Pancreas (tissue), 10 donors: Measurements from ENCODE around the gene EPB41L4A. TPM values are rescaled to one million over a fixed set of nuclear protein-coding genes. Genes with fewer than 3 reads are reported as not detected.

Experiments
- ATAC-seq, 4 donors: fragments of 200-7000 bp; cut with Tn5 transposase; one replicate each; pipeline versions ENCODE4 v1.8.0 to v1.9.1; 2020; ENCODE audit warnings: mild to moderate bottlenecking in 4 of 4, moderate library complexity in 4 of 4
- DNase-seq, 6 donors: peaks; one replicate each; pipeline ENCODE4 v3.0.0-alpha.2; 2020
- FAIRE-seq: peaks from 2 replicates; lab custom pipeline; 2012; peaks lifted over from hg19 to GRCh38; lab: Jason Lieb, UNC
- H3K27ac ChIP-seq, 4 donors: fragments of 200-600 bp; sonication (generic); 1 replicate in 3 of 4; 2 replicates in 1 of 4; pipeline versions ENCODE4 v1.5.0 to v1.8.0; 2020
- H3K27me3 ChIP-seq, 4 donors: fragments of 200-600 bp; one replicate each; pipeline ENCODE4 v1.8.0; 2021
- H3K36me3 ChIP-seq, 3 donors: fragments of 200-600 bp; sonication (generic) in 1 of 3; one replicate each; pipeline versions ENCODE4 v1.5.0 to v1.8.0; 2020 to 2021
- H3K4me1 ChIP-seq, 3 donors: fragments of 200-600 bp; one replicate each; pipeline ENCODE4 v1.8.0; 2021
- H3K4me3 ChIP-seq, 4 donors: fragments of 200-600 bp; sonication (generic) in 2 of 4; one replicate each; pipeline versions ENCODE4 v1.5.0 to v1.8.0; 2020 to 2021
- H3K9me3 ChIP-seq, 4 donors: fragments of 200-600 bp; one replicate each; pipeline ENCODE4 v1.8.0; 2021
- WGBS, 2 donors: extraction: QIAGEN DNeasy Blood & Tissue Kit; methylation state at CpG; one replicate each; pipeline ENCODE4 v1.1.7; 2013; 5-methylcytosine and 5-hydroxymethylcytosine counted together
- intact Hi-C, 3 donors: fragments of 100-400 bp; cut with DNase I; formaldehyde crosslinking; loops; one replicate each; pipeline versions ENCODE4 v1.11.1 to v1.14.2; 2022
- polyA plus RNA-seq, 2 donors: library from polyadenylated mRNA; stranded (reverse); fragments of 200-250 nt; gene quantifications; one replicate each; pipeline ENCODE4 v1.2.3, GENCODE V29; 2013
- total RNA-seq, 6 donors: library from RNA; stranded (reverse); fragmentation: NEBNext Ultra II Directional in 4 of 6; extraction: Animal tissue kit (Norgen Biotek cat#: 25700) in 4 of 6; gene quantifications; one replicate each; pipeline versions ENCODE4 v1.2.1 to v1.2.4, GENCODE V29; 2021 to 2023
- TF ChIP-seq, protein P1 (sequence below), 4 donors: fragments of 200-600 bp; sonication (generic) in 3 of 4; IDR thresholded peaks; one replicate each; pipeline versions ENCODE4 v1.5.0 to v1.8.0; 2021; ENCODE audit warnings: antibody characterized with exemption in 4 of 4
- donor health status: healthy with polysubstance abuse.
- donor health status: DM: no; HTN: no; CAD: no; lungs with moderate emphysema.
- donor health status: DM: no; HTN: no; CAD: no.
- donor health status: control.
- donor health status: control.
- donor health status: Bipolar disorder and iron deficiency.
- donor health status: DM: yes; HTN: yes; CAD: no.
- donor health status: DM: no; HTN: no; CAD: no.
- donor health status: DM: no; HTN: no; CAD: no.
- donor health status: DM: yes; HTN: yes; CAD: no.

Gene EPB41L4A
- total and polyA plus RNA-seq, 8 donors: 4.4 to 23.4 (median 6.9) TPM

DNA sequence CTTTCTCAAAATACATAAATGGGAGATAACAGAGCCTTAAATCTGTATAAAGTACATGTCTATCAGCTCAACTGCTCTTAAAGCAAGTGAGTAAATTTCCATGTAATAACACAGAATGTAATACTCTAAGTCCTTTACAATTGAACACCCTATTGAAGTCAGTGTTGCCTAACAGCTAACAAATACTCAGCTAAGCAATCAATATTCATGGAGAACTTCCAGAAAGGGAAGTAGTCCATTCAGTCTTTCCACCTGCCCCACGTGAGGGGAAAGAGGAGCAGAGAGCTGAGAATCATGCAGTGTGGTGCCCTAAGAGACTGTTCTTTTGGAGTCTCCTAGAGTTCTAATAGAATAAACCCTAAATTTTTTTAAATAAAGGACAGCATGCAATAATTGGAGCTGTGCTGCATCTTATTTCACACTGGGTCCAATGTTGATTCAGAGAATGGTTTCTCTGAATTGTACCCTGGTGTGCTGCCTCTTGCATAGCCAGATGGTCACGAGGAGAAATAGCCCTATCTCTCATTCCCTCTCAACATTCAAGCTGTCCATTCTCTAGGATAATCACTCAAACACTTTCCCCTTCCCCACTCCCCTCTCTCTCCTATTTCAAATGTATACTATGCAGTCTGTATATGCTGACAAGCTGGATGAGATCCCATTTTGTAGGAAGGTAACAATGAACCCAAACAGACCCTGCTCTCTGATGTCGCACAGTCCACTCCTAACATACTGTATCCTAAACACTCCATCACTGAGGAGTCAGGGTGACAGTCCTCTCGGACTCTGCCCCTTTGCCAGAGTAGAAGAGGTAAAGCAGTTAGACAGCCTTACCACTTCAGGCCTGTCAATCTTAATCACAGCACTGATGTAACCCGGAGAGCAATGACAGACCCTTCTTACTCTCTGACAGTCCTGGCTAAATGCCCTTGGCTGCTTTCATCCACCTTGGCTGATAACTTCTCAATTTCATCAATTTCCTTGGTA lies 134.8 kb downstream of the EPB41L4A start:
- no peaks in the 10 kb centered on the region for H3K36me3 ChIP-seq
- peaks cover 0 to 2% (median 0%) of the 10 kb centered on the region in 4 donors for H3K27me3 ChIP-seq
- no peak for FAIRE-seq
- intact Hi-C loops: no loop called here
- H3K9me3 ChIP-seq: no peaks in the 10 kb centered on the region
- no peak for DNase-seq
- TF ChIP-seq, protein P1, sequence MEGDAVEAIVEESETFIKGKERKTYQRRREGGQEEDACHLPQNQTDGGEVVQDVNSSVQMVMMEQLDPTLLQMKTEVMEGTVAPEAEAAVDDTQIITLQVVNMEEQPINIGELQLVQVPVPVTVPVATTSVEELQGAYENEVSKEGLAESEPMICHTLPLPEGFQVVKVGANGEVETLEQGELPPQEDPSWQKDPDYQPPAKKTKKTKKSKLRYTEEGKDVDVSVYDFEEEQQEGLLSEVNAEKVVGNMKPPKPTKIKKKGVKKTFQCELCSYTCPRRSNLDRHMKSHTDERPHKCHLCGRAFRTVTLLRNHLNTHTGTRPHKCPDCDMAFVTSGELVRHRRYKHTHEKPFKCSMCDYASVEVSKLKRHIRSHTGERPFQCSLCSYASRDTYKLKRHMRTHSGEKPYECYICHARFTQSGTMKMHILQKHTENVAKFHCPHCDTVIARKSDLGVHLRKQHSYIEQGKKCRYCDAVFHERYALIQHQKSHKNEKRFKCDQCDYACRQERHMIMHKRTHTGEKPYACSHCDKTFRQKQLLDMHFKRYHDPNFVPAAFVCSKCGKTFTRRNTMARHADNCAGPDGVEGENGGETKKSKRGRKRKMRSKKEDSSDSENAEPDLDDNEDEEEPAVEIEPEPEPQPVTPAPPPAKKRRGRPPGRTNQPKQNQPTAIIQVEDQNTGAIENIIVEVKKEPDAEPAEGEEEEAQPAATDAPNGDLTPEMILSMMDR (IDR thresholded peaks at IDR 0.05): no peak
- H3K4me3 ChIP-seq: no peak overlapping the region
- ATAC-seq: no peak
- H3K27ac ChIP-seq: no peak overlapping the region
- H3K4me1 ChIP-seq: no peaks in the 10 kb centered on the region
- 61 to 65% methylated on average over 5 of the region's 5 CpGs for WGBS, 2 donors

DNA sequence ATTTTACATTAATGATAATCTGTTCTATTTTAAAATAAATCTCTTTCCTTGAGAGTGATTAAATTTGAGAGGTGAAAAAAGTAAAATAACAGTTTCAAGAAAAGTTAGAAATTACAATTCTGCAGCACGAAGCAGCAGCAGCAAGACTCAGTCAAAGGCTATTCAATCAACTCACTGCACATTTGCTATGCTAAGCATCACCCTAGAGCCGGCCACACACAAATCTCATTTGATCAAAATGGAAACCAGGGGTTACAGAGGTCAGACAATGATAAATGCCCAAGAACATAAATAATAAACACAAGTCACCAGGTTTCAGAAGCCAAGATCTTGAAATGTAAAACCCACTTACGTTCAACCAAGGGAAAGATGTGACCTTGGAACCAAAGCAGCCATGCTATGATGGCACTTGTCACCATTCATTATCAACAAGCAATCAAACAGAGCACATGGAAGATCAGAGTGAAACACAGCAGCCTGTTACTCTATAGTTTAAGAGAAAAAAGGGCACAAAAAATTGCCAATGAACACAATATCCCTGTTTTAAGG lies 136.0 kb downstream of the EPB41L4A start:
- FAIRE-seq: no peak
- Histone ChIP-seq H3K27me3 (peaks cover 0 to 3% (median 0%) of the 10 kb centered on the region in 4 donors), H3K36me3 (no peaks in the 10 kb centered on the region), H3K27ac (no peak overlapping the region), H3K4me1 (no peaks in the 10 kb centered on the region), H3K9me3 (no peaks in the 10 kb centered on the region), H3K4me3 (no peak overlapping the region)
- intact Hi-C loops: no loop called here
- ATAC-seq: no peak
- no peak for DNase-seq
- TF ChIP-seq, protein P1 (IDR thresholded peaks at IDR 0.05): no peak
- WGBS, 2 donors: 66 to 74% methylated on average over 3 of the region's 3 CpGs

DNA sequence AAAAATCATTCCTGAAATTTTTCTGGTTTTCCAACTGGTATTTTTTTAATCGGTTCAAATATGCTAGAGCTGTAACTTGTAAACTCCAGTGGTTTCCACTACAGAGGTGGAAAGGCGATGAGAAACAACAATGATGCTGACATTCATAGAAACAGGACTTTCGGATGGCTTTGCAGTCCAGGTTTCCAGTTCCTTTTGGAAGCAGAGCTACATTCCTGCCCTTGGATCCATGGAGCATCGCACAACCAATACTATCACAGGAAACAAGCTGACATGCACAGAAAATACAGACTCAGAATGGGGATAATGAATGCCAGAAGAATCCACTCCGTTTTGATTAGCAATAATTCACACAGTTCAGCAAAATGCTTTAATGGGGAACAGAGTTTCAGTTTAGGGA lies 140.0 kb downstream of the EPB41L4A start:
- Histone ChIP-seq H3K27ac (no peak overlapping the region), H3K36me3 (no peaks in the 10 kb centered on the region), H3K27me3 (peaks cover 0 to 3% (median 0%) of the 10 kb centered on the region in 4 donors), H3K9me3 (no peaks in the 10 kb centered on the region), H3K4me3 (no peak overlapping the region), H3K4me1 (no peaks in the 10 kb centered on the region)
- intact Hi-C loops: no loop called here
- ATAC-seq (no peak), DNase-seq (no peak), FAIRE-seq (no peak)
- 73 to 85% methylated on average over 5 of the region's 5 CpGs for WGBS, 2 donors
- TF ChIP-seq, protein P1 (IDR thresholded peaks at IDR 0.05): no peak

DNA sequence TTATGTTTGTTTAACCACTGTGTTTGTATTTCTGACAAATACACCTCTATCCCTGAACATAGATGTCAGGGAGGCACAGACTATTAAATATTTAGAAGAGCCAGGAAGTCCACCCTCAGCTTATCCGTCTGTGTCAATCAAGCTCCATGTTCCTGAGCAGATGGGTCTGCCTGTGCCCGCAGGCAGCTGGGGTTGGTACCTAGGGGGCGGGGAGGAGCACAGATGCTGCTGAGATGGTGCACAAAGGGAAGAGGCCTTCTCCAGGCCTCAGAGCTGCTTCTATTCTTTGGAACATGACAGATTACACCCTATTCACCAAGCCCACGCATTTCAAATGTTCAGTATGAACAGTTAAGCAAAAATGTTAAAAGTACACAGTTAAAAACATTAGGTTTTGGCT lies 142.1 kb downstream of the EPB41L4A start:
- WGBS, 2 donors: 68 to 70% methylated on average over 4 of the region's 4 CpGs
- Histone ChIP-seq H3K4me3 (no peak overlapping the region), H3K36me3 (no peaks in the 10 kb centered on the region), H3K9me3 (no peaks in the 10 kb centered on the region), H3K4me1 (no peaks in the 10 kb centered on the region), H3K27me3 (peaks cover 0 to 3% (median 0%) of the 10 kb centered on the region in 4 donors), H3K27ac (no peak overlapping the region)
- ATAC-seq (no peak), FAIRE-seq (no peak), DNase-seq (no peak)
- TF ChIP-seq, protein P1 (IDR thresholded peaks at IDR 0.05): no peak
- intact Hi-C loops: no loop called here
